ENCODE measurements around the gene BCAS3. TPM values are rescaled to one million over a fixed set of nuclear protein-coding genes. Genes with fewer than 3 reads are reported as not detected.

BCAS3 gene
- total RNA-seq, 4 donors from 2014 or later: 18.7 to 37.8 (median 24.9) TPM

GRCh38 chr17:61371606-61372005, 694.0 kb downstream of the BCAS3 start:
- TF ChIP-seq, protein P1, sequence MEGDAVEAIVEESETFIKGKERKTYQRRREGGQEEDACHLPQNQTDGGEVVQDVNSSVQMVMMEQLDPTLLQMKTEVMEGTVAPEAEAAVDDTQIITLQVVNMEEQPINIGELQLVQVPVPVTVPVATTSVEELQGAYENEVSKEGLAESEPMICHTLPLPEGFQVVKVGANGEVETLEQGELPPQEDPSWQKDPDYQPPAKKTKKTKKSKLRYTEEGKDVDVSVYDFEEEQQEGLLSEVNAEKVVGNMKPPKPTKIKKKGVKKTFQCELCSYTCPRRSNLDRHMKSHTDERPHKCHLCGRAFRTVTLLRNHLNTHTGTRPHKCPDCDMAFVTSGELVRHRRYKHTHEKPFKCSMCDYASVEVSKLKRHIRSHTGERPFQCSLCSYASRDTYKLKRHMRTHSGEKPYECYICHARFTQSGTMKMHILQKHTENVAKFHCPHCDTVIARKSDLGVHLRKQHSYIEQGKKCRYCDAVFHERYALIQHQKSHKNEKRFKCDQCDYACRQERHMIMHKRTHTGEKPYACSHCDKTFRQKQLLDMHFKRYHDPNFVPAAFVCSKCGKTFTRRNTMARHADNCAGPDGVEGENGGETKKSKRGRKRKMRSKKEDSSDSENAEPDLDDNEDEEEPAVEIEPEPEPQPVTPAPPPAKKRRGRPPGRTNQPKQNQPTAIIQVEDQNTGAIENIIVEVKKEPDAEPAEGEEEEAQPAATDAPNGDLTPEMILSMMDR (IDR thresholded peaks at IDR 0.05): no peak

DNA sequence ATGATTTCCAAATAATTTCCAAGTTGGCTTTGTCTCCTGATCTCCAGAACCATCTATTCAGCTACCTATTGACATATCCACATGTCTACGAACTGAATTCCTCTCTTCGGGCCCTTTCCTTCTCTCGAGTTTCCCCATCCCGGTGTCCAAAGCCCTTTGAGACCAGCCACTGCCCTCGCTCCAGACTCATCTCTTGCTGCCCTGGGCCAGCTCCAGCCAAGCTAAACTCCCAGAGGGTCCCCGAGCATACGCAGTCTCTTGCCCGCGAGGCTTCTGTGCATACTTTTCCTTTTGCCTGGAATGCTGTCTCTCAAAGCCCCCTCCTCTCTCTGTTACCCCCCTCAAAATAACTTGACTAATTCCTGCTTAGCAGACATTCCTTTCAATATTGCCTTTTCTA, 694.8 kb downstream of the BCAS3 start:
- TF ChIP-seq, protein P1 (IDR thresholded peaks at IDR 0.05): no peak
- ATAC-seq (ENCODE audit: low FRiP score): no peak
- DNase-seq (ENCODE audit: low spot score): no peak

More at GRCh38 chr17:61371606-61372005, 694.0 kb downstream of the BCAS3 start:
- DNase-seq (ENCODE audit: low spot score) (no peak), ATAC-seq (ENCODE audit: low FRiP score) (no peak)

DNA sequence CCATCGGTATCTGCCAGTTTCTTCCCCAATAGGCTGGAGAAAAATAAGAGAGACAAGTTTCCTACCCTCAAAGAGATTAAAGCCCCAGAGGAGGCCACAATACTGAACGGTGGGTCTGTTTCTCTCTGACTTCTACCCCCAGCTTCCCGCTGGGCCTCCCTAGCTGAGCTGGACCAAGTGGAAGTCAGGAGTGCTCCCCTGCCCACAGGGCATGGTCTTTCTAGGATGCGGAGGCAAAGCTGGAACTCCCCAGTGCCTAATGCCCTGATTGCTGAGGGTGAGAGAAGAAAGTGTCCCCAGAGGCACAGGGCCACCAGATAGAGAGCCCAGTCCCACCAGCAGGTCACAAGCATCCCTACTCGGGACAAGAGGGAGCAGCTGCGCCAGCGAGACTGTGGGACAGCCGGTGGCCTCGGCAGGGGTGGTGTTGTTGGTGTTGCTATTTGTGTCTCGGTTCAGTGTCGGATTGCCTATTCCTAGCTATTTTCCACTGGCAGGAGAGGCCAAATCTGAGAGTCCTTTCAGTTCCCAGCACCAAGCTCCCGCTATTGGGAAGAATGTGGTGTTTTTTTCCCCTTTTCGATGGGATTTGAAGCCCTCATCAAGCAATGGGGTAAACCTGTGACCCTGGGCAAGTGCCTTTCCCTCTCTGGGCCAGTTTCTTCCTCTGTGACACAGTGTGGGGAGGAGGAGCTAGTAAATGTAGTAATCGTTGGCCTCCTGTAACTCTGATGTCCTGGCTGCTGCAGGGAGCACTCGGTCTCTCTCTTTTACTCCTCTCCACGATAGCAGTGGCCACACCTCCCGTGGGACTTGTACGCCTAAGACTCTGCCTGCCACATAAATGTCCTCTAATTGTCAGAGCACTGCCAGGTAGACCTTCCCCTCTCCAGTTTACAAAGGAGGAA, 699.5 kb downstream of the BCAS3 start:
- ATAC-seq (ENCODE audit: low FRiP score): no peak
- TF ChIP-seq, protein P1 (IDR thresholded peaks at IDR 0.05): no peak
- no peak for DNase-seq (ENCODE audit: low spot score)

GRCh38 chr17:61378658-61379456, 701.2 kb downstream of the BCAS3 start:
- DNase-seq (ENCODE audit: low spot score) (no peak), ATAC-seq (ENCODE audit: low FRiP score) (no peak)
- TF ChIP-seq, protein P1 (IDR thresholded peaks at IDR 0.05): no peak

DNA sequence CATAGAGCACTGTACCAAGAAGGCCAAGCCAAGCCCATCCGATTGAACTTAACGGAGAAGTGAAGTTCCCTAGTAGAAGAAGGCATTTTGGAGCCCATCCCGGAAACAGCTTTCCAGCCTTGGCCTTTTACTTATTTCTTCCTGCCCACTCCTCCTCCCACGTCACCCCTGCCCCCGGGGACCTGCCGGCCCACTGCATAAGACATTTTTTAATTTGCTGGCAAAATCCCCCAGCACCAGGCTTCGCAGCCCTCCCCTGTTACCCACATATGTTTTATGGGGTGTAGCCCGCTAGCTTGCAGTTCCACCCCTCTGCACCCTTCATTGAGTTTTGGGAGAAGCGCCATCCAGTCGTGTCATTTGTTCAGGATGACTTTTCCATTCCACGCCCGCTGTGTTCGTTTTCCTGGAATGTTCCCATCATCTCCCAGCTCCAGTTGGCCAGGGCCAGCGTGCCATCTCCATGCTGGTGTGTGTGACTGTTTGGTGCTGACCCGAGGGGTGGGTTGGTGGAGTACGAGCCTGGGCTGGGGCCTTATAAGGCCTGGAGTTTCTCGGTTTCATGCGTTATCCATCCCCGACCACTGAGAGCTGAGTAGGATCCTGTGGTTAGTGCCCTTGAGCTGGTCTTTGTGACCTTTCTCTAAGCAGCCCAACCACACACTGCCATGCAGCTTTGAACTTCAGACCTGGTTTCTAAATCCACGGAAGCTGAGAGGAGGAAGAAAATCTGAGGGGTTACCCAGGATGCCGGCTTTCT, 702.0 kb downstream of the BCAS3 start:
- no peak for DNase-seq (ENCODE audit: low spot score)
- ATAC-seq (ENCODE audit: low FRiP score): no peak
- TF ChIP-seq, protein P1 (IDR thresholded peaks at IDR 0.05): no peak

DNA sequence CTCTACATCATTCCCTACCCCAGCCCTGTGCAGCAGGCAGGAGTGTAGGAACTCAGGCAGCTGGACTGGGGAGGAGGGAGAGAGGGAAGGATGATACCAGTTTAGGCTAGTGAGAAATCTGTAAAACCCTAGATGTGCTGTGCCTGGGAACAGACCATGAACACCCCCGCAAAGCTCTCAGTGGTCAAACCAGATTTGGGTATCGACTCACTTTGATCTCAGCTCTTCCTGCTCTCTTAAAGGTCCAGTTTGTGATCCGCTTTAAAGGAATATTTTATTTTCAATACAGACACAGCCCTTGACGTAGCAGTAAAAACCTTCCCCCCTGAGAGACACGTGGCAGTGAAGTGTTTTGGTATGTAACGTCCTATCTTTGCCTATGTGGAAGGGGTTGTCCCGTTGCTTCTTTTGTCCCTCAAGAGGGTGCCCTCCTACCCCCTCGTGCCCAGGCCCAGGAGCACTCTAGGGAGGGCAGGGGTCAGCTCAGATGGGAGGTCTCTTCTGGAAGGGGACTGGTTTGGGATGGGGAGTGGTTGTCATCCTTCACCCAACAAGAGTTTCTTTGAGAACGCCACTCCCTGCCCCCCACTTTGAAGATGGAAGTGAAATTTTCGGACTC, 702.7 kb downstream of the BCAS3 start:
- ATAC-seq (ENCODE audit: low FRiP score) (no peak), DNase-seq (ENCODE audit: low spot score) (no peak)
- TF ChIP-seq, protein P1 (IDR thresholded peaks at IDR 0.05): no peak
